Suprapubic skin (tissue), 4 donors: ENCODE data around the gene YLPM1. TPM values are rescaled to one million over a fixed set of nuclear protein-coding genes. Genes with fewer than 3 reads are reported as not detected.
A peak's percentile ranks its signal among the peaks of the same experiment; 100 is the strongest.

Experiments used
- DNase-seq, 2 donors: peaks; one replicate each; pipeline ENCODE4 v3.0.0-alpha.2; 2019; ENCODE audit warnings: low spot score in 2 of 2
- H3K27ac ChIP-seq: fragments of 200-600 bp; sonication (generic); one replicate; pipeline ENCODE4 v1.5.1; 2019
- H3K27me3 ChIP-seq: fragments of 200-600 bp; sonication (generic); one replicate; pipeline ENCODE4 v1.5.1; 2019
- H3K36me3 ChIP-seq: fragments of 200-600 bp; sonication (generic); one replicate; pipeline ENCODE4 v1.5.1; 2019
- H3K4me1 ChIP-seq: fragments of 200-600 bp; sonication (generic); one replicate; pipeline ENCODE4 v1.5.1; 2019
- H3K4me3 ChIP-seq: fragments of 200-600 bp; sonication (generic); one replicate; pipeline ENCODE4 v1.5.1; 2019; ENCODE audit warnings: mild to moderate bottlenecking
- H3K9me3 ChIP-seq: fragments of 200-600 bp; sonication (generic); one replicate; pipeline ENCODE4 v1.5.1; 2019
- EP300 ChIP-seq: sonication (generic); formaldehyde crosslinking; IDR thresholded peaks from one replicate; pipeline ENCODE4 v1.6.1; 2017; ENCODE audit warnings: antibody characterized with exemption
- POLR2A ChIP-seq, 2 donors: fragments of 450-650 bp; IDR thresholded peaks; one replicate each; pipeline ENCODE4 v1.6.1; 2017; ENCODE audit warnings: antibody characterized with exemption in 2 of 2, mild to moderate bottlenecking in 2 of 2, moderate library complexity in 2 of 2
- POLR2AphosphoS5 ChIP-seq, 3 donors: sonication (generic); formaldehyde crosslinking; IDR thresholded peaks; one replicate each; pipeline ENCODE4 v1.6.1; 2017; ENCODE audit warnings: antibody characterized with exemption in 3 of 3
- WGBS: methylation state at CpG from one replicate; pipeline ENCODE4 v1.1.5; 2018; 5-methylcytosine and 5-hydroxymethylcytosine counted together
- total RNA-seq, 4 donors: library from RNA; depleted of rRNA; stranded (reverse); fragments of >200 nt; gene quantifications; one replicate each; pipeline ENCODE4 v1.1.0, GENCODE V29; 2016
- TF ChIP-seq, protein P1 (sequence below), 2 donors: fragments of 200-600 bp in 1 of 2; fragments of 450-650 bp in 1 of 2; sonication (generic) in 1 of 2; IDR thresholded peaks; one replicate each; pipeline ENCODE4 v1.5.1; 2016 to 2019; ENCODE audit warnings: antibody characterized with exemption in 2 of 2, mild to moderate bottlenecking in 1 of 2, moderate library complexity in 1 of 2

Gene YLPM1
- total RNA-seq, 4 donors from 2014 or later, result 42.9 to 118 (median 58.2) TPM

DNA sequence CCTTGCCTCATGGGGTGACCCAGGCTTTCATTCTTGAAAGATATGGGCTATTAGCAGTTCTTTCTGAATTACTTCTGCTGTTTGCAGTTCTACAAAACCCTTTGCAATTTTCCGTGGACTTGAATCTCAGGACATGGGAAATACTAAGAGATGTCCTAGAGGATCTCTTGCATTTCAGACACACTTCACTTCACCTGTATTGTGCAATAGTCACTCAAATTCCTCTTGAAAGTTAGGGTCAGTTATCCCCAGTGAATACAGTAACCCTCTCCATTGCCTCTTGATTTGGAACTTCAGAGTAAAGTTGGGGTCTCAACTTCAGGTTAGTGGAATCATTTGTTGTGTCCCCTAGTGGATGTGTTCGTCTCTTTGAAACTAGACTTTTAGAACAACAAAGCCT is 31.8 kb downstream of the YLPM1 start:
- WGBS, result 93% methylated on average over 2 of the region's 2 CpGs
- no peak overlapping the region for H3K4me3 ChIP-seq

DNA sequence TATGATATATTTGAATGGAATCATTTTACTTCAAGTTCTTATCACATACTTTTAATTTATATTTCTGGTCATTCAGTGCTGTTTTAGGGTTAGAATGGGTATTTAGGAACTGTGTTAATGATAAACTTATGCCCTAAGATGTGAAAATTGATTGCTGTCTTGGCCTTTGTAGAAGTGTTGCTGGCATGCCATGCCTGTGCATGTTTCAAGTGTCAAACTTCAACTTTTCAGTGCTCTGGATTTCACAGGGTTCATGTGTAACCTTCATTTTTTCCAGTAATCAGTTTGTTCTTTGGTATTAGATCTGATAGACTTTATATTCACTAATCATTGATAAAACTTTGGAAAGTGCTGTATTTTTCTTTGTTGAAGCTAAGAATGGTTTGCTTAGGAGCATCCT is 36.6 kb downstream of the YLPM1 start:
- no peak for DNase-seq
- Histone ChIP-seq H3K4me3 (no peak overlapping the region), H3K27ac (no peak overlapping the region), H3K4me1 (no peaks in the 10 kb centered on the region), H3K36me3 (peaks cover 39% of the 10 kb centered on the region), H3K9me3 (no peaks in the 10 kb centered on the region), H3K27me3 (no peaks in the 10 kb centered on the region)
- TF ChIP-seq EP300, result no peak
- TF ChIP-seq POLR2A (IDR thresholded peaks at IDR 0.05), result no peak
- TF ChIP-seq POLR2AphosphoS5 (IDR thresholded peaks at IDR 0.05), result no peak
- TF ChIP-seq, protein P1, sequence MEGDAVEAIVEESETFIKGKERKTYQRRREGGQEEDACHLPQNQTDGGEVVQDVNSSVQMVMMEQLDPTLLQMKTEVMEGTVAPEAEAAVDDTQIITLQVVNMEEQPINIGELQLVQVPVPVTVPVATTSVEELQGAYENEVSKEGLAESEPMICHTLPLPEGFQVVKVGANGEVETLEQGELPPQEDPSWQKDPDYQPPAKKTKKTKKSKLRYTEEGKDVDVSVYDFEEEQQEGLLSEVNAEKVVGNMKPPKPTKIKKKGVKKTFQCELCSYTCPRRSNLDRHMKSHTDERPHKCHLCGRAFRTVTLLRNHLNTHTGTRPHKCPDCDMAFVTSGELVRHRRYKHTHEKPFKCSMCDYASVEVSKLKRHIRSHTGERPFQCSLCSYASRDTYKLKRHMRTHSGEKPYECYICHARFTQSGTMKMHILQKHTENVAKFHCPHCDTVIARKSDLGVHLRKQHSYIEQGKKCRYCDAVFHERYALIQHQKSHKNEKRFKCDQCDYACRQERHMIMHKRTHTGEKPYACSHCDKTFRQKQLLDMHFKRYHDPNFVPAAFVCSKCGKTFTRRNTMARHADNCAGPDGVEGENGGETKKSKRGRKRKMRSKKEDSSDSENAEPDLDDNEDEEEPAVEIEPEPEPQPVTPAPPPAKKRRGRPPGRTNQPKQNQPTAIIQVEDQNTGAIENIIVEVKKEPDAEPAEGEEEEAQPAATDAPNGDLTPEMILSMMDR (IDR thresholded peaks at IDR 0.05), result no peak

More for the DNA sequence above, 31.8 kb downstream of the YLPM1 start:
- Histone ChIP-seq H3K36me3 (peaks cover 22% of the 10 kb centered on the region), H3K27ac (no peak overlapping the region), H3K4me1 (peaks cover 16% of the 10 kb centered on the region), H3K27me3 (no peaks in the 10 kb centered on the region), H3K9me3 (no peaks in the 10 kb centered on the region)
- no peak for TF ChIP-seq POLR2AphosphoS5 (IDR thresholded peaks at IDR 0.05)
- no peak for TF ChIP-seq EP300
- TF ChIP-seq, protein P1 (IDR thresholded peaks at IDR 0.05), result no peak
- TF ChIP-seq POLR2A (IDR thresholded peaks at IDR 0.05), result no peak
- no peak for DNase-seq

DNA sequence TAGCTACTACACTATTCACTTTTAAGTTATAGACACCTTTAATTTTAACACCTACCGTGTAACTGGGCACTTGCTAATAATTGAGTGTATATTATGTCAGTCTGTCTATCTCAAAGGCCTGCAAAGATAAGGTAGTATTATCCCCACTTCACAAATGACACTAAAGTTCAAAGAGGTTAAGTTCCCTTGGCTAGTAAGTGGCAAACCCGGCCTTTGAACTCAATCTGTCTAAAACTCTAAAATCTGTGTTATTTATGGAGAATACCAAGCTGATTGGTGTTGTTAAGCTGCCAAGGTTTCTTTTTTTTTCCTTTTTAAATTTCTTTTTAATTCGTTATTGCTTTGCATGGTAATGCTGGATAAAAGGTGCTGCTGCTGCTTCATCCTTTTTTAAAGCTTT is 37.7 kb downstream of the YLPM1 start:
- Histone ChIP-seq H3K4me1 (no peaks in the 10 kb centered on the region), H3K9me3 (no peaks in the 10 kb centered on the region), H3K27ac (no peak overlapping the region), H3K4me3 (no peak overlapping the region), H3K27me3 (no peaks in the 10 kb centered on the region), H3K36me3 (peaks cover 48% of the 10 kb centered on the region)
- TF ChIP-seq, protein P1 (IDR thresholded peaks at IDR 0.05), result no peak
- TF ChIP-seq POLR2AphosphoS5 (IDR thresholded peaks at IDR 0.05) (no peak), POLR2A (IDR thresholded peaks at IDR 0.05) (no peak), EP300 (no peak)
- WGBS, result 78% methylated on average over 3 of the region's 3 CpGs
- no peak for DNase-seq

DNA sequence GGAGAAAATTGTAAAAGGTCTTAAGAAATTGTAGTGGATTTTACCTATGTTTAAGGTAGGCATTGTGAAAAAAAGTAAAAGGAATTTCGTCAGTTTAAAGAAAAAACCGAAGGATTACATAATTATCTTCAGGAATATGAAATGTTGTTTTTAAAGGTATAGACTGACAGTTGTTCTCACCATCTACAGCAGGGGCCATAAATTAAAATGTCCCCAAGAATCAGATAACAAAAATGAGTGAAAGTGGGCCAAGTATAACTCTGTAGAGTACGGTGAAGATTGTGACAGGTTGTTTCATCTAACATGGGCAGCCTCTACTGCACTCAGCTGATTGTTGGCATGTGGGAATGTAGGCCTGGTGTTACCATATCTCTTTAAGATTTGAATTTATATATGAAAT is 38.3 kb downstream of the YLPM1 start:
- no peak overlapping the region for H3K4me3 ChIP-seq
- TF ChIP-seq EP300 (no peak), POLR2A (IDR thresholded peaks at IDR 0.05) (no peak), POLR2AphosphoS5 (IDR thresholded peaks at IDR 0.05) (no peak)
- TF ChIP-seq, protein P1 (IDR thresholded peaks at IDR 0.05), result no peak

DNA sequence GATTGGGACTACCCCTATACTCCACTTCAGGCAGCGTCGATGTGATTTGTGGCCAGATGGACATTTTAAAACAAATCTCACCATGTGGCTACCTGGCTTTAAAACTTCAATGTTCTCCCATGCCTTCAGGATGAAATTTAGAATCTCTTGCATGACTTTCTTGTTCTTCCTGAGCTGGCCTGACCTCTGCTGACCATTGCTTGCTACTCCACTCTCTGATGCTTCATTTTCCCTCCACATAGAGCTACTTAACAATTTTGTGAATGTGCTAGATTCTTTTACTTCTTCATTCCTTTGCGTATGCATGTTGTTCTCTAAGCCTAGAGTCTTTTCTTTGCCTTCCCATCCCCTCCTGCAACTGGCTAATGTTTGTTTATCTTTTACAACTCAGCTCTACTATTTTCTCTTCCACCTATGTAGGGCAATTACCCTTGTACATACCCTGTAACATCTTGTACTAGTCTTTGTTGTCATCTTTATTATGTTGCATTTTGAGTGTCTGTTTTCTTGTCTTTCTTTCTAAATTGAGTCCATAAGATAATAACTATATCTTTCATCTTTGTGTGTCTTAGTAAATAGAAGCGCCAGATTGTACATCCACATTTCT is 41.2 kb downstream of the YLPM1 start:
- H3K4me1 ChIP-seq, result no peaks in the 10 kb centered on the region
- H3K9me3 ChIP-seq, result no peaks in the 10 kb centered on the region
- TF ChIP-seq, protein P1 (IDR thresholded peaks at IDR 0.05), result peak in 1 of 2 donors; percentile 35
- TF ChIP-seq POLR2A (IDR thresholded peaks at IDR 0.05), result no peak
- WGBS, result 90% methylated on average over 4 of the region's 4 CpGs
- H3K4me3 ChIP-seq, result no peak overlapping the region
- H3K36me3 ChIP-seq, result peaks cover 38% of the 10 kb centered on the region
- H3K27ac ChIP-seq, result no peak overlapping the region
- H3K27me3 ChIP-seq, result no peaks in the 10 kb centered on the region
- no peak for DNase-seq

More for the DNA sequence above, 38.3 kb downstream of the YLPM1 start:
- Histone ChIP-seq H3K27me3 (no peaks in the 10 kb centered on the region), H3K27ac (no peak overlapping the region), H3K36me3 (peaks cover 51% of the 10 kb centered on the region), H3K4me1 (no peaks in the 10 kb centered on the region), H3K9me3 (no peaks in the 10 kb centered on the region)
- 79% methylated on average over 3 of the region's 3 CpGs for WGBS
- no peak for DNase-seq
